ENCODE results near the gene FHOD1. TPM values are rescaled to one million over a fixed set of nuclear protein-coding genes. Genes with fewer than 3 reads are reported as not detected.

Gene FHOD1
- total RNA-seq, 1 donor: 28.2 TPM

DNA sequence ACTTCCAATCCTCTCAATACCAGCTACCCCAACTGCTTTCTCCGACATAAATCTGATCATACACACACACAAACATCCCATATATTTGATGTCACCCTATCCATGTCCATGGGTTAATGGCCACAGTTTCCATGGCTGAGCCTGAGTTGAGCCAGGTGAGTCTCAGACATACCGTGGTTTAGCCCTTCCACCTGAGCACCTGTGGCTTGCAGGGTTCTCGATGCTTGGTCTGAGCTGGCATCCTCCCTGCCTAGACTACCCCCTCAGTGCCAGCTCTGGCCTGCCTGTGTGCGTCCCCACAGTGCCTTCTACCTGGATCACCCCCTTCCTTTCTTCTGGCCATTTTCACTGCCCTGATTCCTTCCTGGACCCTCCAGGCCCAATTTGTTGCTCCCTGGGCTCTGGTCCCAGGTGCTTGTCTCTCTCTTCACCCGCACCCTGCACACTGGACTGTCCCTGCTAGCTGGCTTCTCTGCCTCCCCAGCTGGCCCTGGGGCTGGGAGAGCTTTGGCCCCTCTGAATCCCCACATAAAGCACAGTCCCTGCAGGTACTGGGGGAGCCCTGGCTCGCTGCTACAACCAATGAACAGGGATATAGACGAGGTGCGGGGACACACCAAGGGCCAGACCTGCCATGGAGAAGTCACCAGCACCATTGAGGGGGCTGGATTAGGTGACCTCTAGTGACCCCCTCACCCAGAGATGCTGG is 41.0 kb downstream of the FHOD1 start:
- H3K4me3 ChIP-seq (ENCODE audit: insufficient read depth, low read length): no peak overlapping the region
- peaks cover 5% of the 10 kb centered on the region for H3K36me3 ChIP-seq (ENCODE audit: insufficient read depth, low read length)

DNA sequence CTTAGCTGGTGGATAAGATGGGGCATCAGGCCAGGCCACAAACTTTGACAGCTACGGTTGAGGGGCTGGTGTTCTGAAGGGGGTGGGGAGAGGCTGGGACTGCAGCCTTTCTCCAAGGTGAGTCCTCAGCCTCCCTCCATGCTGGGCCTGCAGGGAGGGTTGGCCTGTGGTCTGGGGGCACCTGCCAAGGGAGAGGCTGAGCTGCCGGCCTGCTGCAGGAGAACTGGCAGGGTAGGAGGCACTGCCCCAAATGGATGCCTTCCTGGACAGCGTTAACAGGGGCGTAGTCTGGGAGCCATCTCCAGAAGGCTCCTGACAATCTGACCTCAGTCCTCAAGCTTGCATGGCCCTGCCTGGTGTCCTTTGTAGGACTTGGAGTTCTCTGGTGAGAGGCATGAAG is 43.2 kb downstream of the FHOD1 start:
- no peak for DNase-seq (ENCODE audit: insufficient read length, low spot score, missing footprints)
- TF ChIP-seq, protein P1, sequence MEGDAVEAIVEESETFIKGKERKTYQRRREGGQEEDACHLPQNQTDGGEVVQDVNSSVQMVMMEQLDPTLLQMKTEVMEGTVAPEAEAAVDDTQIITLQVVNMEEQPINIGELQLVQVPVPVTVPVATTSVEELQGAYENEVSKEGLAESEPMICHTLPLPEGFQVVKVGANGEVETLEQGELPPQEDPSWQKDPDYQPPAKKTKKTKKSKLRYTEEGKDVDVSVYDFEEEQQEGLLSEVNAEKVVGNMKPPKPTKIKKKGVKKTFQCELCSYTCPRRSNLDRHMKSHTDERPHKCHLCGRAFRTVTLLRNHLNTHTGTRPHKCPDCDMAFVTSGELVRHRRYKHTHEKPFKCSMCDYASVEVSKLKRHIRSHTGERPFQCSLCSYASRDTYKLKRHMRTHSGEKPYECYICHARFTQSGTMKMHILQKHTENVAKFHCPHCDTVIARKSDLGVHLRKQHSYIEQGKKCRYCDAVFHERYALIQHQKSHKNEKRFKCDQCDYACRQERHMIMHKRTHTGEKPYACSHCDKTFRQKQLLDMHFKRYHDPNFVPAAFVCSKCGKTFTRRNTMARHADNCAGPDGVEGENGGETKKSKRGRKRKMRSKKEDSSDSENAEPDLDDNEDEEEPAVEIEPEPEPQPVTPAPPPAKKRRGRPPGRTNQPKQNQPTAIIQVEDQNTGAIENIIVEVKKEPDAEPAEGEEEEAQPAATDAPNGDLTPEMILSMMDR (IDR thresholded peaks at IDR 0.05; ENCODE audit: extremely low read depth, low read depth, low read length): no peak
- peaks cover 5% of the 10 kb centered on the region for H3K36me3 ChIP-seq (ENCODE audit: insufficient read depth, low read length)

More for the DNA sequence above, 41.0 kb downstream of the FHOD1 start:
- no peak for DNase-seq (ENCODE audit: insufficient read length, low spot score, missing footprints)
- no peak overlapping the region for H3K27ac ChIP-seq (ENCODE audit: low read depth, low read length)
- no peak overlapping the region for H2AFZ ChIP-seq (ENCODE audit: low read length)
- no peaks in the 10 kb centered on the region for H3K27me3 ChIP-seq (ENCODE audit: insufficient read depth, low read length)
- TF ChIP-seq, protein P1 (IDR thresholded peaks at IDR 0.05; ENCODE audit: extremely low read depth, low read depth, low read length): no peak
- no peaks in the 10 kb centered on the region for H3K4me1 ChIP-seq (ENCODE audit: insufficient read depth, low read length)
- H3K9me3 ChIP-seq (ENCODE audit: low read depth, low read length): no peaks in the 10 kb centered on the region
- H4K20me1 ChIP-seq (ENCODE audit: insufficient read depth, low read length): no peaks in the 10 kb centered on the region
- no peak overlapping the region for H3K4me2 ChIP-seq (ENCODE audit: insufficient read depth, low read length)
- H3K79me2 ChIP-seq (ENCODE audit: insufficient read depth, low read length): no peaks in the 10 kb centered on the region

DNA sequence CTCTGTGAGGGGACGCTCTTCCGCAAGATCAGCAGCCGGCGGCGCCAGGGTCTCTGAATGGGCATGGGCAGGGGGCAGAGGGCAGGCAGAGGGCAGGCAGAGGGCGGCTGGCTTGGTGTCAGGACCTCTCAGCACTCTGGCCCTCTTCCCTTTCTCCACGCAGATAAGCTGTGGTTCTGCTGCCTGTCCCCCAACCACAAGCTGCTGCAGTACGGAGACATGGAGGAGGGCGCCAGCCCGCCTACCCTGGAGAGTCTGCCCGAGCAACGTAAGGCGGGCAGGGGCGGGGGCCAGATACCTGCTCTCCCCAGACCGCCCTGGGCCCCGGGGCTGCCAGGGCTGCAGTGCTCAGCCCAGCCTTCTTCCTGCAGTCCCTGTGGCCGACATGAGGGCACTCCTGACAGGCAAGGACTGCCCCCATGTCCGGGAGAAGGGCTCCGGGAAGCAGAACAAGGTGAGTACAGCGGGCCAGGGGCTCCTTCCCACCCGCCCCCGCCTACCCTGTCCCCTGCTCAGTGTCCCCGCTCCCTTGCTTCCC is 44.3 kb downstream of the FHOD1 start:
- TF ChIP-seq, protein P1 (IDR thresholded peaks at IDR 0.05; ENCODE audit: extremely low read depth, low read depth, low read length): no peak

More for the DNA sequence above, 43.2 kb downstream of the FHOD1 start:
- Histone ChIP-seq H3K27me3 (ENCODE audit: insufficient read depth, low read length) (no peaks in the 10 kb centered on the region), H2AFZ (ENCODE audit: low read length) (no peak overlapping the region), H4K20me1 (ENCODE audit: insufficient read depth, low read length) (no peaks in the 10 kb centered on the region), H3K4me3 (ENCODE audit: insufficient read depth, low read length) (no peak overlapping the region), H3K27ac (ENCODE audit: low read depth, low read length) (no peak overlapping the region), H3K4me1 (ENCODE audit: insufficient read depth, low read length) (no peaks in the 10 kb centered on the region), H3K79me2 (ENCODE audit: insufficient read depth, low read length) (no peaks in the 10 kb centered on the region), H3K4me2 (ENCODE audit: insufficient read depth, low read length) (no peak overlapping the region), H3K9me3 (ENCODE audit: low read depth, low read length) (no peaks in the 10 kb centered on the region)

DNA sequence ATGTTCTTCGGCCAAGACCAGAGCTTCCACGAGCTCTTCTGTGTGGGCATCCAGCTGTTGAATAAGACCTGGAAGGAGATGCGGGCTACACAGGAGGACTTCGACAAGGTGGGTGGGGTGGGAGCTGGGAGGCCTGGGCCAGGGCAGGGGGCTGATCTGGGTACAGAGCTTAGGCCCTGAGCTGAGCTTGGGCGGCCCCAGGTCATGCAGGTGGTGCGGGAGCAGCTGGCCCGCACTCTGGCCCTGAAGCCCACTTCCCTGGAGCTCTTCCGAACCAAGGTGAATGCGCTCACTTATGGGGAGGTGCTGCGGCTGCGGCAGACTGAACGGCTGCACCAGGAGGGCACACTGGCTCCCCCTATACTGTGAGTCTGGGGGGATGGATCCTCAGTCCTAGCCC is 44.9 kb downstream of the FHOD1 start:
- H3K79me2 ChIP-seq (ENCODE audit: insufficient read depth, low read length): no peaks in the 10 kb centered on the region
- no peaks in the 10 kb centered on the region for H3K27me3 ChIP-seq (ENCODE audit: insufficient read depth, low read length)
- peak; percentile 86 for DNase-seq (ENCODE audit: insufficient read length, low spot score, missing footprints)
- no peak overlapping the region for H3K4me2 ChIP-seq (ENCODE audit: insufficient read depth, low read length)
- H3K36me3 ChIP-seq (ENCODE audit: insufficient read depth, low read length): peaks cover 13% of the 10 kb centered on the region
- H3K4me1 ChIP-seq (ENCODE audit: insufficient read depth, low read length): no peaks in the 10 kb centered on the region
- H3K4me3 ChIP-seq (ENCODE audit: insufficient read depth, low read length): no peak overlapping the region
- H3K9me3 ChIP-seq (ENCODE audit: low read depth, low read length): no peaks in the 10 kb centered on the region
- peaks cover 8% of the 10 kb centered on the region for H4K20me1 ChIP-seq (ENCODE audit: insufficient read depth, low read length)
- H2AFZ ChIP-seq (ENCODE audit: low read length): no peak overlapping the region
- TF ChIP-seq, protein P1 (IDR thresholded peaks at IDR 0.05; ENCODE audit: extremely low read depth, low read depth, low read length): no peak
- H3K27ac ChIP-seq (ENCODE audit: low read depth, low read length): no peak overlapping the region

More for the DNA sequence above, 44.3 kb downstream of the FHOD1 start:
- Histone ChIP-seq H3K9me3 (ENCODE audit: low read depth, low read length) (no peaks in the 10 kb centered on the region), H3K4me2 (ENCODE audit: insufficient read depth, low read length) (no peak overlapping the region), H3K27me3 (ENCODE audit: insufficient read depth, low read length) (no peaks in the 10 kb centered on the region), H3K79me2 (ENCODE audit: insufficient read depth, low read length) (no peaks in the 10 kb centered on the region), H2AFZ (ENCODE audit: low read length) (no peak overlapping the region), H3K4me3 (ENCODE audit: insufficient read depth, low read length) (no peak overlapping the region), H3K27ac (ENCODE audit: low read depth, low read length) (no peak overlapping the region), H4K20me1 (ENCODE audit: insufficient read depth, low read length) (peaks cover 8% of the 10 kb centered on the region), H3K36me3 (ENCODE audit: insufficient read depth, low read length) (peaks cover 7% of the 10 kb centered on the region), H3K4me1 (ENCODE audit: insufficient read depth, low read length) (no peaks in the 10 kb centered on the region)
- DNase-seq (ENCODE audit: insufficient read length, low spot score, missing footprints): peak; percentile 83
